Measurements from ENCODE around the gene PKN2.
A peak's percentile ranks its signal among the peaks of the same experiment; 100 is the strongest.

PKN2 gene

GRCh38 chr1:88763649-88764406 is 79.8 kb downstream of the PKN2 start:
- DNase-seq (ENCODE audit: low read depth) = no peak
- TF ChIP-seq MYC (IDR thresholded peaks at IDR 0.05; ENCODE audit: low read depth, low read length) (no peak), POLR2A (IDR thresholded peaks at IDR 0.05; ENCODE audit: extremely low read depth, insufficient read length) (no peak), MAX (IDR thresholded peaks at IDR 0.05; ENCODE audit: low read depth, low read length) (no peak), CTCF (IDR thresholded peaks at IDR 0.05; ENCODE audit: low read depth, low read length) (no peak)
- no peak overlapping the region for H3K4me3 ChIP-seq (ENCODE audit: low read depth, low read length)

- no peak for DNase-seq (ENCODE audit: low read depth)
- no peak for TF ChIP-seq MYC (IDR thresholded peaks at IDR 0.05; ENCODE audit: low read depth, low read length)
- no peak for TF ChIP-seq MAX (IDR thresholded peaks at IDR 0.05; ENCODE audit: low read depth, low read length)
- no peak for TF ChIP-seq CTCF (IDR thresholded peaks at IDR 0.05; ENCODE audit: low read depth, low read length)
- no peak for TF ChIP-seq POLR2A (IDR thresholded peaks at IDR 0.05; ENCODE audit: extremely low read depth, insufficient read length)
- H3K4me3 ChIP-seq (ENCODE audit: low read depth, low read length) = no peak overlapping the region
Observed at GRCh38 chr1:88768187-88768586, 84.1 kb downstream of the PKN2 start.

DNA sequence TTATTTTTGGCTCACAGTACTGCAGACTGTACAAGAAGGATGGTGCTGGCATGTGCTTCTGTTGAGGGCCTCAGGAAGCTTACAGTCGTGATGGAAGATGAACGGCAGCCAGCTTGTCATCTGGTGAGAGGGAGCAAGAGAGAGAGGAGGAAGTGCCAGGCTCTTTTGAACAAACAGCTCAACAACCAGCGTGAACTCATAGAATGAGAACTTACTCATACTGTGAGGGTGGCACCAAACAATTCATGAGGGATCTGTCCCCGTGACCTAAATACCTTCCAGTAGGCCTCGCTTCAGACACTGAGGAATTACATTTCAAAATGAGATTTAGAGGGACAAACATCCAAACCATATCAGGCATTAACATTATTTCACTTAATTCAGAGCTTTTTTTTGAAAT is 84.7 kb downstream of the PKN2 start:
- no peak overlapping the region for H3K4me3 ChIP-seq (ENCODE audit: low read depth, low read length)
- peak; percentile 3 for DNase-seq (ENCODE audit: low read depth)

GRCh38 chr1:88773540-88774150 is 89.6 kb downstream of the PKN2 start:
- TF ChIP-seq CTCF (IDR thresholded peaks at IDR 0.05; ENCODE audit: low read depth, low read length) (no peak), MAX (IDR thresholded peaks at IDR 0.05; ENCODE audit: low read depth, low read length) (no peak), MYC (IDR thresholded peaks at IDR 0.05; ENCODE audit: low read depth, low read length) (no peak)
- no peak overlapping the region for H3K4me3 ChIP-seq (ENCODE audit: low read depth, low read length)
- DNase-seq (ENCODE audit: low read depth) = peak; percentile 14

More for the DNA sequence above, 84.7 kb downstream of the PKN2 start:
- no peak for TF ChIP-seq MAX (IDR thresholded peaks at IDR 0.05; ENCODE audit: low read depth, low read length)
- TF ChIP-seq POLR2A (IDR thresholded peaks at IDR 0.05; ENCODE audit: extremely low read depth, insufficient read length) = no peak
- no peak for TF ChIP-seq MYC (IDR thresholded peaks at IDR 0.05; ENCODE audit: low read depth, low read length)
- TF ChIP-seq CTCF (IDR thresholded peaks at IDR 0.05; ENCODE audit: low read depth, low read length) = no peak

DNA sequence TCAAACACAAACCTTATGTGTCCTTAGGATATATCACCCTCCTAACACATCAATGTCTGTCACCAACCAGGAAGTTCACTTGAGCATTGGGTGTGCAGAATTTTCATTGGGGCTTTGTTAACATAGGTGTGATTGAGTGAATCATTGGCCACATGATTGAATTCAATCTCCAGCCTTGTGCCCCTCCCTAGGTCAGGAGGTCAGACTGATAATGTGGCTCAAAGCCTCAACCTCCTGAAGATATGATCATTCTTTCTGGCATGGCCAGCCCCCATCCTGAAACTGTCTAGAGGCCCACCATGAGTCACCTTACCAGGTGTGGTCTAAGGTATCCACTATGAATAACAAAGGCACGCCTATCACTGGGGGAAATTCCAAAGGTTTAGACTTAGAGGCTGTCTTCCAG is 90.1 kb downstream of the PKN2 start:
- no peak for TF ChIP-seq MYC (IDR thresholded peaks at IDR 0.05; ENCODE audit: low read depth, low read length)
- H3K4me3 ChIP-seq (ENCODE audit: low read depth, low read length) = no peak overlapping the region
- no peak for DNase-seq (ENCODE audit: low read depth)

DNA sequence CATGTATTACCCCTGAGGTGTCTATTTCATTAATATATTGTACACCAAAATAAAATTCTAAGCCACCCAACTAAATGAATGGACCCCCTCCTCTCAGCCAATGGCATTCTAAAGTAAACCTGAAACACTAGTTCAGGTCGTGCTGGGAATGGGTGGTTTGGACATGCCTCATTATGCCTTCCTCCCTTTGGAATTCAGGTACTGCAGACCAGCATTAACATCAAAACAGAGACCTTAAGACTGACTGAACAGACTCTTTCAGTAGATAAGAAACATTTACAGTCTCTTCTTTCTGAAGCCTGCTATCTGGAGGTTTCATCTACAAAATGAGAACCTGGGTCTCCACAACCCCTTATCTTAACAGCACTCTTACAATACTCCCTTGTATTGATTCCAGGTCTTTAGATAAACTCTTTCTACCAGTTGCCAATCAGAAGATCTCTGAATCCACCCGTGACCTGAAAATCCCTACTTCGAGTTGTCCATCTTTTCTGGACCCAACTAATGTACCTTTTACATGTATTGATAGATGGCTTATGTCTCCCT is 93.6 kb downstream of the PKN2 start:
- no peak for TF ChIP-seq MAX (IDR thresholded peaks at IDR 0.05; ENCODE audit: low read depth, low read length)
- TF ChIP-seq POLR2A (IDR thresholded peaks at IDR 0.05; ENCODE audit: extremely low read depth, insufficient read length) = no peak
- TF ChIP-seq CTCF (IDR thresholded peaks at IDR 0.05; ENCODE audit: low read depth, low read length) = no peak
- no peak for TF ChIP-seq MYC (IDR thresholded peaks at IDR 0.05; ENCODE audit: low read depth, low read length)
- no peak for DNase-seq (ENCODE audit: low read depth)
- H3K4me3 ChIP-seq (ENCODE audit: low read depth, low read length) = no peak overlapping the region
